ENCODE data around the gene SHB.

The SHB gene

GRCh38 chr9:37971691-37972090 is 97.3 kb downstream of the SHB start:
- Histone ChIP-seq H2AFZ (ENCODE audit: low read length) (no peak overlapping the region), H3F3A (ENCODE audit: insufficient read depth, low read length) (no peaks in the 10 kb centered on the region), H3K79me2 (ENCODE audit: insufficient read depth, low read length) (no peaks in the 10 kb centered on the region), H3K27me3 (ENCODE audit: insufficient read depth, low read length) (no peaks in the 10 kb centered on the region), H3K9ac (ENCODE audit: low read length) (no peak overlapping the region), H3K4me3 (ENCODE audit: low read depth, low read length, poor library complexity, severe bottlenecking) (no peak overlapping the region), H3K9me2 (ENCODE audit: low read depth, low read length) (no peaks in the 10 kb centered on the region), H3K27ac (ENCODE audit: low read depth, low read length, poor library complexity, severe bottlenecking) (no peak overlapping the region), H3K4me1 (ENCODE audit: insufficient read depth, low read length, severe bottlenecking) (no peaks in the 10 kb centered on the region), H3K4me2 (ENCODE audit: low read length) (no peak overlapping the region), H4K20me1 (ENCODE audit: insufficient read depth, low read length) (no peaks in the 10 kb centered on the region), H3K36me3 (ENCODE audit: insufficient read depth, low read length) (no peaks in the 10 kb centered on the region), H3K9me3 (ENCODE audit: low read length) (no peaks in the 10 kb centered on the region)
- TF ChIP-seq CTCF (IDR thresholded peaks at IDR 0.05; ENCODE audit: low read length) (no peak), EZH2 (IDR thresholded peaks at IDR 0.05; ENCODE audit: borderline replicate concordance, low read length) (no peak)

- Histone ChIP-seq H3K4me3 (ENCODE audit: low read depth, low read length, poor library complexity, severe bottlenecking) (no peak overlapping the region), H3K4me2 (ENCODE audit: low read length) (no peak overlapping the region), H3K9ac (ENCODE audit: low read length) (no peak overlapping the region), H3K79me2 (ENCODE audit: insufficient read depth, low read length) (no peaks in the 10 kb centered on the region), H3K36me3 (ENCODE audit: insufficient read depth, low read length) (no peaks in the 10 kb centered on the region), H3K9me2 (ENCODE audit: low read depth, low read length) (no peaks in the 10 kb centered on the region), H3K4me1 (ENCODE audit: insufficient read depth, low read length, severe bottlenecking) (no peaks in the 10 kb centered on the region), H3F3A (ENCODE audit: insufficient read depth, low read length) (no peaks in the 10 kb centered on the region), H4K20me1 (ENCODE audit: insufficient read depth, low read length) (no peaks in the 10 kb centered on the region), H3K27me3 (ENCODE audit: insufficient read depth, low read length) (no peaks in the 10 kb centered on the region), H3K9me3 (ENCODE audit: low read length) (no peaks in the 10 kb centered on the region), H3K27ac (ENCODE audit: low read depth, low read length, poor library complexity, severe bottlenecking) (no peak overlapping the region), H2AFZ (ENCODE audit: low read length) (no peak overlapping the region)
- TF ChIP-seq CTCF (IDR thresholded peaks at IDR 0.05; ENCODE audit: low read length): no peak
- TF ChIP-seq EZH2 (IDR thresholded peaks at IDR 0.05; ENCODE audit: borderline replicate concordance, low read length): no peak
These were observed 97.9 kb downstream of the SHB start for GRCh38 chr9:37971108-37971459.

GRCh38 chr9:37970301-37971107 is 98.5 kb downstream of the SHB start:
- H3K9ac ChIP-seq (ENCODE audit: low read length): no peak overlapping the region
- H3K36me3 ChIP-seq (ENCODE audit: insufficient read depth, low read length): no peaks in the 10 kb centered on the region
- H3K4me1 ChIP-seq (ENCODE audit: insufficient read depth, low read length, severe bottlenecking): no peaks in the 10 kb centered on the region
- H3K79me2 ChIP-seq (ENCODE audit: insufficient read depth, low read length): no peaks in the 10 kb centered on the region
- no peak overlapping the region for H2AFZ ChIP-seq (ENCODE audit: low read length)
- H3K4me2 ChIP-seq (ENCODE audit: low read length): no peak overlapping the region
- H3K9me2 ChIP-seq (ENCODE audit: low read depth, low read length): no peaks in the 10 kb centered on the region
- no peak overlapping the region for H3K27ac ChIP-seq (ENCODE audit: low read depth, low read length, poor library complexity, severe bottlenecking)
- TF ChIP-seq CTCF (IDR thresholded peaks at IDR 0.05; ENCODE audit: low read length): no peak
- no peak for TF ChIP-seq EZH2 (IDR thresholded peaks at IDR 0.05; ENCODE audit: borderline replicate concordance, low read length)
- no peak overlapping the region for H3K4me3 ChIP-seq (ENCODE audit: low read depth, low read length, poor library complexity, severe bottlenecking)
- no peaks in the 10 kb centered on the region for H3F3A ChIP-seq (ENCODE audit: insufficient read depth, low read length)
- H3K9me3 ChIP-seq (ENCODE audit: low read length): no peaks in the 10 kb centered on the region
- no peaks in the 10 kb centered on the region for H3K27me3 ChIP-seq (ENCODE audit: insufficient read depth, low read length)
- H4K20me1 ChIP-seq (ENCODE audit: insufficient read depth, low read length): no peaks in the 10 kb centered on the region

Data from OCI-LY1 (cell line).